SH-SY5Y (cell line): ENCODE results near the gene SPAG4.

Experiments
- GATA2 ChIP-seq: IDR thresholded peaks from 2 replicates; pipeline ENCODE4 v1.6.1; 2011; ENCODE audit warnings: mild to moderate bottlenecking, low read depth, low read length
- GATA3 ChIP-seq: IDR thresholded peaks from 2 replicates; pipeline ENCODE4 v1.6.1; 2011; ENCODE audit warnings: low read depth, mild to moderate bottlenecking, low read length, moderate library complexity

DNA sequence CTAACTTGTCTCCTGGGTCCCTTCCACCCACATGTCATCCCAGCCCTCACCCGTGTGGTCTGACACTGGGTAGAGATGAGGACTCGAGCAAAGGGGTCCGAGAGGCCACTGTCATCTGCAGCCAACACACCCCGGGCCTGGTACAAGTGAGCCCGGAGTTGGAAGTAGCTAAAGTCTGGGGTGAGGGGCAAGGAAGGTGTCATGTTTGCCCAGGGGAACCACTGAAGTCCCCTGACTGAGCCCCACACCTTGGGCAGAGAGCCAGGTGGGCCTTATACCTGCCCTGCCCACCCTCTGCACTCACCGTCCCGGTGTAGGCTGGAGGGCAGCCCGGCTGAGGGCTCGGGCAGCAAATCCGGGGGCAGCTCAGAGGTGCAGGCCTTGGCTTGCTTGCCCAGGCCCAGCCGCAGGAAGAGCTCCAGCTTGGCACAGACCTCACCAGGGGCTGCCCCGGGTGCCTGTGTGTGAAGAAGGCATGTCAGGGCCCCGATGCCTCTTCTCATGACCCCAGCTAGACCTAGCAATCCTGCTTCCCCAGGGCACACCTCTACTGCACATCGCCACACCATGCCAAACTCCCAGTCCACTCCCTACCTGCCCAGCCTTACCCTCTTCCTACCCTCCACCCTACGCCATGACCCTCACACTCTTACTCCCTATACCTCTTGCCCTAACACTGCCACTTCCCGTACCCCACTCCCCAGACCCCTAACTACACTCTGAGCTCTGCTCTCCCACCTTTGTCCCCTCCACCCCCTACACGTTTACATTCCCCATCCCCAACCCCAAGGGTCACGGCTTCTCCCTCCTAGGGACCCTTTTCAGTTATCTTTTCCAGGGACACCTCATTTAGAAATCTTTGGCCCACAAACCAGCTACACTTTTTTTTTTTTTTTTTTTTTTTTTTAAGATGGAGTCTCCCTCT lies 31.7 kb upstream of the SPAG4 start:
- TF ChIP-seq GATA2 (no peak), GATA3 (no peak)
